IMR-90 (cell line): ENCODE results near the gene GBX2.

Source experiments
- FOS ChIP-seq: fragments of 150-350 bp; IDR thresholded peaks from 2 replicates; pipeline ENCODE4 v1.6.1; 2016; ENCODE audit warnings: low read depth, low read length
- POLR2A ChIP-seq: IDR thresholded peaks from 2 replicates; pipeline ENCODE4 v1.6.1; 2012; ENCODE audit warnings: mild to moderate bottlenecking, low read depth, low read length
- RFX5 ChIP-seq: IDR thresholded peaks from 2 replicates; pipeline ENCODE4 v1.8.0; 2012; ENCODE audit warnings: low read depth, mild to moderate bottlenecking, low read length, moderate library complexity
- TF ChIP-seq, protein P1 (sequence below): conservative IDR thresholded peaks from 2 replicates; pipeline ENCODE4 v1.5.1; 2012; ENCODE audit warnings: mild to moderate bottlenecking, low read depth, low read length, improper control_type of control experiment
- TF ChIP-seq, protein P2 (sequence below): fragments of 150-350 bp; IDR thresholded peaks from 2 replicates; pipeline ENCODE4 v1.6.1; 2017; ENCODE audit warnings: mild to moderate bottlenecking, antibody characterized with exemption, low read length, low read depth

DNA sequence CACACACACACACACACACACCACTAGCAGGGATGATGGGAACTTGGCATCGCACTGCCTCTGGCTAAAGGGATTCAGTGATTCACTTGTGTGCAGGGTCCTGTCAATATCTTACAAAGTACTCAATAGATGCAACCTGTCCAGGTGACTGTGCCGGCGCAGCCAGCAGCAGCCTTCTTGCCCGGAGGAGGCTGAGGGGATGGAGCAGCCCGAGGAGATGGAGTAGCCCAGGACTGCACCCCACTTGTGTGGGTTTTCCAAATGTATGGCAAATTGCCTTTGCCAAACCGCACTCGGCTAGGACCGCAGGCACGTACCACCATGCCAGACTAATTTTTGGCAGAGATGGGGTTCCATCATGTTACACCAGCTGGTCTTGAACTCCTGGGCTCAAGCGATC is 31.1 kb downstream of the GBX2 start:
- TF ChIP-seq, protein P1, sequence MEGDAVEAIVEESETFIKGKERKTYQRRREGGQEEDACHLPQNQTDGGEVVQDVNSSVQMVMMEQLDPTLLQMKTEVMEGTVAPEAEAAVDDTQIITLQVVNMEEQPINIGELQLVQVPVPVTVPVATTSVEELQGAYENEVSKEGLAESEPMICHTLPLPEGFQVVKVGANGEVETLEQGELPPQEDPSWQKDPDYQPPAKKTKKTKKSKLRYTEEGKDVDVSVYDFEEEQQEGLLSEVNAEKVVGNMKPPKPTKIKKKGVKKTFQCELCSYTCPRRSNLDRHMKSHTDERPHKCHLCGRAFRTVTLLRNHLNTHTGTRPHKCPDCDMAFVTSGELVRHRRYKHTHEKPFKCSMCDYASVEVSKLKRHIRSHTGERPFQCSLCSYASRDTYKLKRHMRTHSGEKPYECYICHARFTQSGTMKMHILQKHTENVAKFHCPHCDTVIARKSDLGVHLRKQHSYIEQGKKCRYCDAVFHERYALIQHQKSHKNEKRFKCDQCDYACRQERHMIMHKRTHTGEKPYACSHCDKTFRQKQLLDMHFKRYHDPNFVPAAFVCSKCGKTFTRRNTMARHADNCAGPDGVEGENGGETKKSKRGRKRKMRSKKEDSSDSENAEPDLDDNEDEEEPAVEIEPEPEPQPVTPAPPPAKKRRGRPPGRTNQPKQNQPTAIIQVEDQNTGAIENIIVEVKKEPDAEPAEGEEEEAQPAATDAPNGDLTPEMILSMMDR, result no peak
- TF ChIP-seq, protein P2, sequence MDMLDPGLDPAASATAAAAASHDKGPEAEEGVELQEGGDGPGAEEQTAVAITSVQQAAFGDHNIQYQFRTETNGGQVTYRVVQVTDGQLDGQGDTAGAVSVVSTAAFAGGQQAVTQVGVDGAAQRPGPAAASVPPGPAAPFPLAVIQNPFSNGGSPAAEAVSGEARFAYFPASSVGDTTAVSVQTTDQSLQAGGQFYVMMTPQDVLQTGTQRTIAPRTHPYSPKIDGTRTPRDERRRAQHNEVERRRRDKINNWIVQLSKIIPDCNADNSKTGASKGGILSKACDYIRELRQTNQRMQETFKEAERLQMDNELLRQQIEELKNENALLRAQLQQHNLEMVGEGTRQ, result no peak
- no peak for TF ChIP-seq RFX5
- TF ChIP-seq POLR2A, result no peak
- no peak for TF ChIP-seq FOS
